Muscle layer of duodenum (tissue), 2 donors: Measurements from ENCODE around the gene GAPDHS.

ENCODE experiments used
- H3K27ac ChIP-seq: one replicate; pipeline ENCODE4 v1.7.0; 2013; ENCODE audit warnings: mild to moderate bottlenecking, low read length
- H3K27me3 ChIP-seq: one replicate; pipeline ENCODE4 v1.7.0; 2013; ENCODE audit warnings: low read depth, mild to moderate bottlenecking, control low read depth, low read length
- H3K36me3 ChIP-seq, 2 donors: one replicate each; pipeline ENCODE4 v1.7.0; 2013; ENCODE audit warnings: low read length in 2 of 2, control low read depth in 1 of 2, mild to moderate bottlenecking in 1 of 2; ENCODE audit not compliant: insufficient read depth in 2 of 2, control insufficient read depth in 1 of 2
- H3K4me1 ChIP-seq, 2 donors: one replicate each; pipeline ENCODE4 v1.7.0; 2013; ENCODE audit warnings: low read length in 2 of 2, mild to moderate bottlenecking in 2 of 2, control low read depth in 1 of 2, moderate library complexity in 1 of 2; ENCODE audit not compliant: insufficient read depth in 2 of 2, control insufficient read depth in 1 of 2
- H3K4me3 ChIP-seq, 2 donors: one replicate each; pipeline ENCODE4 v1.7.0; 2013; ENCODE audit warnings: low read length in 2 of 2, low read depth in 1 of 2, mild to moderate bottlenecking in 1 of 2
- H3K9me3 ChIP-seq, 2 donors: one replicate each; pipeline ENCODE4 v1.7.0; 2013; ENCODE audit warnings: low read length in 2 of 2, control low read depth in 1 of 2, mild to moderate bottlenecking in 1 of 2; ENCODE audit not compliant: control insufficient read depth in 1 of 2
- donor health status: healthy.

The GAPDHS gene

GRCh38 chr19:35559781-35560180 is 26.5 kb downstream of the GAPDHS start:
- peaks cover 0 to 8% of the 10 kb centered on the region in 2 donors for H3K4me1 ChIP-seq
- no peak overlapping the region for H3K4me3 ChIP-seq
- no peaks in the 10 kb centered on the region for H3K36me3 ChIP-seq
- H3K27me3 ChIP-seq = peaks cover 13% of the 10 kb centered on the region
- H3K9me3 ChIP-seq = no peaks in the 10 kb centered on the region
- H3K27ac ChIP-seq = no peak overlapping the region

- H3K4me1 ChIP-seq = peaks cover 0 to 8% of the 10 kb centered on the region in 2 donors
- no peak overlapping the region for H3K4me3 ChIP-seq
- peaks cover 13% of the 10 kb centered on the region for H3K27me3 ChIP-seq
- H3K9me3 ChIP-seq = no peaks in the 10 kb centered on the region
- H3K27ac ChIP-seq = no peak overlapping the region
- H3K36me3 ChIP-seq = no peaks in the 10 kb centered on the region
Measured at GRCh38 chr19:35560271-35560670, 27.0 kb downstream of the GAPDHS start.

GRCh38 chr19:35560677-35561076 is 27.4 kb downstream of the GAPDHS start:
- peaks cover 0 to 8% of the 10 kb centered on the region in 2 donors for H3K4me1 ChIP-seq
- no peak overlapping the region for H3K4me3 ChIP-seq
- H3K27me3 ChIP-seq = peaks cover 13% of the 10 kb centered on the region
- H3K9me3 ChIP-seq = no peaks in the 10 kb centered on the region
- no peak overlapping the region for H3K27ac ChIP-seq
- H3K36me3 ChIP-seq = no peaks in the 10 kb centered on the region

GRCh38 chr19:35561436-35561835 is 28.2 kb downstream of the GAPDHS start:
- H3K4me3 ChIP-seq = no peak overlapping the region
- H3K27ac ChIP-seq = no peak overlapping the region
- H3K36me3 ChIP-seq = no peaks in the 10 kb centered on the region
- H3K4me1 ChIP-seq = peaks cover 0 to 8% of the 10 kb centered on the region in 2 donors
- H3K27me3 ChIP-seq = peaks cover 13% of the 10 kb centered on the region
- no peaks in the 10 kb centered on the region for H3K9me3 ChIP-seq

- Histone ChIP-seq H3K4me1 (peaks cover 0 to 8% of the 10 kb centered on the region in 2 donors), H3K9me3 (no peaks in the 10 kb centered on the region), H3K4me3 (no peak overlapping the region), H3K36me3 (no peaks in the 10 kb centered on the region), H3K27me3 (peaks cover 13% of the 10 kb centered on the region), H3K27ac (no peak overlapping the region)
Measured at GRCh38 chr19:35562336-35562735, 29.1 kb downstream of the GAPDHS start.

- H3K4me1 ChIP-seq = peaks cover 0 to 7% of the 10 kb centered on the region in 2 donors
- no peaks in the 10 kb centered on the region for H3K36me3 ChIP-seq
Measured at GRCh38 chr19:35562776-35563175, 29.5 kb downstream of the GAPDHS start.

GRCh38 chr19:35563207-35563829 is 30.1 kb downstream of the GAPDHS start, which contains the start of gene ATP4A:
Gene ATP4A, minus strand, starts transcription at chr19:35563658. Its CDS starts 29 bp downstream, at chr19:35563629.
- no peaks in the 10 kb centered on the region for H3K36me3 ChIP-seq
- H3K4me1 ChIP-seq = peaks cover 0 to 2% of the 10 kb centered on the region in 2 donors
- no peak within 1 kb of the TSS for H3K4me3 ChIP-seq
- no peak within 1 kb of the TSS for H3K27ac ChIP-seq
- peaks cover 12% of the 10 kb centered on the region for H3K27me3 ChIP-seq
- H3K9me3 ChIP-seq = no peaks in the 10 kb centered on the region

More at GRCh38 chr19:35562776-35563175, 29.5 kb downstream of the GAPDHS start:
- peaks cover 13% of the 10 kb centered on the region for H3K27me3 ChIP-seq
- no peak overlapping the region for H3K27ac ChIP-seq
- no peak overlapping the region for H3K4me3 ChIP-seq
- H3K9me3 ChIP-seq = no peaks in the 10 kb centered on the region

- Histone ChIP-seq H3K36me3 (no peaks in the 10 kb centered on the region), H3K27me3 (no peaks in the 10 kb centered on the region), H3K4me3 (no peak overlapping the region), H3K27ac (no peak overlapping the region), H3K4me1 (no peaks in the 10 kb centered on the region), H3K9me3 (no peaks in the 10 kb centered on the region)
Measured at GRCh38 chr19:35565016-35565856, 32.0 kb downstream of the GAPDHS start.

GRCh38 chr19:35566738-35567137 is 33.5 kb downstream of the GAPDHS start:
- Histone ChIP-seq H3K27ac (no peak overlapping the region), H3K4me3 (no peak overlapping the region), H3K27me3 (no peaks in the 10 kb centered on the region), H3K9me3 (no peaks in the 10 kb centered on the region), H3K36me3 (no peaks in the 10 kb centered on the region), H3K4me1 (no peaks in the 10 kb centered on the region)

GRCh38 chr19:35569281-35569781 is 36.1 kb downstream of the GAPDHS start:
- H3K4me1 ChIP-seq = no peaks in the 10 kb centered on the region

GRCh38 chr19:35571406-35571965 is 38.2 kb downstream of the GAPDHS start:
- no peak overlapping the region for H3K4me3 ChIP-seq
- H3K4me1 ChIP-seq = no peaks in the 10 kb centered on the region
- H3K27ac ChIP-seq = no peak overlapping the region
- no peaks in the 10 kb centered on the region for H3K27me3 ChIP-seq
- H3K36me3 ChIP-seq = no peaks in the 10 kb centered on the region
- peaks cover 7 to 11% of the 10 kb centered on the region in 2 donors for H3K9me3 ChIP-seq

More at GRCh38 chr19:35569281-35569781, 36.1 kb downstream of the GAPDHS start:
- no peaks in the 10 kb centered on the region for H3K36me3 ChIP-seq
- no peak overlapping the region for H3K27ac ChIP-seq
- H3K4me3 ChIP-seq = no peak overlapping the region
- no peaks in the 10 kb centered on the region for H3K27me3 ChIP-seq
- no peaks in the 10 kb centered on the region for H3K9me3 ChIP-seq
